Fibroblast of peridontal ligament (primary cell): Measurements from ENCODE around the gene FEZ2.

Experiments used
- DNase-seq: peaks from one replicate; pipeline ENCODE4 v3.0.0-alpha.2; 2010; ENCODE audit errors: extremely low read depth

FEZ2 gene

DNA sequence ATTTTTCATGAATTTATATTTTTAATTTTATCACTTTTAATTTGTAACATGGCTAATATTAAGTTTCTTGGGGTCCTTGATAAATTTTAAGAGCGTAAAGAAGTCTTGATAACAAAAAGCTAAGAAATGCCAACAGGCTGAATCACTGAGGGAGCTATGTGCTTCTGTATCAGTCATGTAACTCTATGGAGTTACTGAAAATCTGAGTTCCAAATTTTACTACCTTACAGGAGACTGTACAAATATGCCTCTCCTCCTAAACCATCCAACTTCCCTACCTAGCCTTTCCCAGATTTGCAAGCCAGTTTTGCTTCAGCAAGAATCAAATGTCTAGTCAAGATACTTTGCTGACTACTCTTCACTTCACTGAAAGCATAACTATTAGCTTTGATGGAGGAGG lies 35.7 kb downstream of the FEZ2 start:
- DNase-seq, result peak; percentile 73

DNA sequence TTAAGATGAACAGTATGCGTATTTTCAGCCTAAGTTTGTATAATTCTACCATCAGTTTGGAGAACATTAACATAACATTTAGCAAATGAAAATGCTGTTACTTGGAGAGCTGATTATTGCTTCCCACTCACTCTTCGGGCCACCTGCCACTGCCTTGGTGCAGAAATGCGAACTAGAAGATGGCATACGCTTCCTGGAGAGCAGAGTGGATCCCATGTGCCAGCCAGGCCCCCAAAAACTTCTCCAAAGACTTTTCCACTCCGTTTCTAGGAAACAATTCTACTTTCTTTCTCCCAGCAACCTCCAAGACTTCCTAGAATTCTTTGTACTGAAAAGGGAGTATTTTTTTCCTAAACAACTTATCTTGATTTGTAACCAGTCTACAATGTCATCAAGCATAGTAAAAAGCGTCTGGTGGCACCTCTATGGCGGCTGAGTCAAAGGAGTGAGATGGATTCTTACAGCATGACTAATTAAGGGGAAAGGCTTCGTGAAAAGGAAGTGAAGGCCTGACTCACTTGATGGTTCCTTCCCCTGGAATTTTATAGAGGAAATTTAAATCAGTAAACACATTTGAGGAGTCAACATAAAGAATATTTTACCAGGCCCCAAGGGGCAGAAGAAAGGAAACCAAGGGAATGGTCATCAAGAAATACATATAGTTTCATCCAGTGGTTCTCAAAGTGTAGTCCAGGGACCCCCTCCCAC lies 36.6 kb downstream of the FEZ2 start:
- peak; percentile 80 for DNase-seq

DNA sequence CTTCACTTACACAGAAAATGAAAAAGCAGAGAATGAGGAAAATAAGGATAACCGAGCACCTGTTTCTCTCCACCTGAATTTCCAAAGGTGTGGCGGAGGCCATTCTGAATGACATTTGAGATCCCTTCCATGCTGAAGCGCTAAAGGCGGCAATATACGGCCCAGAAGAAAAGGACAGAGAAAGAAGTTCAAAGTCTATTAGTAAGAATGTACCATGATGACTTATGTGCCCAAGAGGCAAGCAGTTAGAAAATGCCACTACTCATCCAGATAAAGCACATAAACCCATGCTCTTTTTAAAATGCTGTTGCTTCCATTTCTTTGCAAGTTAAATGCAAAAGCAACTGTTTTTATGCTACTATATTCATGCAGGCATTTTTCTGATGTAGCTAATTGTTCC lies 37.2 kb downstream of the FEZ2 start:
- no peak for DNase-seq

DNA sequence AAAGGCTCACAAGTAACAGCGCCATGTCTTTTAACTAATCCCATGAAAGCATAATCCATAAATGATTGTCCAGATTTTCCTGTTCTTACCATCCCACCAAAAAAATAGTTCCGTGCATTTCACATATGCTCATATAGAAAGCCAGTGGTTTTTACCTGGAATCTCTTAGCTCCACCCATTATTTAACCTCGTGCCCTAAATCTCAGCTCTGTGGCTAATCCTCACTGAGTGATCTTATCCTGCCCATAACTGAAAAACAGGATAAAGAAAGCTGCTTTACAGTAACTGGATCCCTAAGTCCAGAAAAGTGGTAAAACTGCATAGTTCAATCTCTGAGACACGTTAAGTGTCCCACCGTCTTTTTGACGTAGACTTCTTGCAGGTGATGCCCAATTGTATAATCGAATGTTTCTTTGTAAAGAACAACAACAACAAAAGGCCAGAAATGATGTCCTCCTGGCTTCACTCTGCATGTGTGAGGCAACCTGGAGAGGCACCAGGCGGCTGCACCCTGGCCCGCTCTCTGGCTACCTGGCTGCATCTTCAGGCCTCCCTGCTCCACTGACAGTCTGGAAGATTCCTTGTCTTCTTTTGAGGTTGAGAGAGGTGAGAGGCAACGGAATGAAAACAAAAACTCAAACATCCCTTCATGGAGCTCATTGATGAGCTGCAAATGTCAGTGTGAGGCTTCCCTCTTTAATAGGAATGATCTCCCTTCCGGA lies 38.6 kb downstream of the FEZ2 start:
- no peak for DNase-seq

DNA sequence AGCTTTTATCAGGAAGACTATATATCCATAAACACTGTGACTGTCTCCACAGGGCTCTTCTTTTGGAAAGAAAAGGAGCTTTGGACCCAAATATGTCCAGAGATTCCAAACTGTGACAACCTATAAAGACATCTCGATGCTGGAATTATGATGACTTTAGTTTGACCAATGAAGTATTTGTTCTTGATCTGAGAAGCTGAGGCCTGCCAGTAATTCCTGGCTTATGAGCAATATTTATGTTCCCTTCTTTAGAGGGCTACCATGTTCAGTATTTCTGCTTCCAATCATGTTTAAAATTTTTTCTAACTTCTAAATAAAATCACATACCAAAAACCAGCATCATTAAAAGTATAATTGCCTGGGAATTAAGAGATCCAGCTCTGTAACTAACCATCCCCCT lies 41.1 kb downstream of the FEZ2 start:
- DNase-seq, result peak; percentile 83

DNA sequence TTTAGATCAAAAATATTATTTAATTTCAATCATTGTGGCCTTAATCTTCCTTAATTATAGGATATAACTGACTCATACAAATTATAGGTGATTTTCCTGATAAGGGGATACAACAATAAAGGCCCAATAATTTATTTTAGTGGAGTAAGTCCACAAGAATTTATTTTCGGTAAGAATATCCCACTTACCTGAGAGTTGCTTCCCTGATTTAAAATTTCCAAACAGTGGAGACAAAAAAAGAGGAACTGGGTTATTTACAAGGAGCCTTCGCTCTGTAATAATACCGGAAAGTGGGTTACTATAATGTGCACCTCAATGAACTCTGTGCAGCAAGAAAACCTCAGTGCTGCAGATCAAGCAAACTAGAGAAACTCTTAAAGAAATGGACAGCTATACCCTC lies 42.2 kb downstream of the FEZ2 start:
- DNase-seq, result no peak

DNA sequence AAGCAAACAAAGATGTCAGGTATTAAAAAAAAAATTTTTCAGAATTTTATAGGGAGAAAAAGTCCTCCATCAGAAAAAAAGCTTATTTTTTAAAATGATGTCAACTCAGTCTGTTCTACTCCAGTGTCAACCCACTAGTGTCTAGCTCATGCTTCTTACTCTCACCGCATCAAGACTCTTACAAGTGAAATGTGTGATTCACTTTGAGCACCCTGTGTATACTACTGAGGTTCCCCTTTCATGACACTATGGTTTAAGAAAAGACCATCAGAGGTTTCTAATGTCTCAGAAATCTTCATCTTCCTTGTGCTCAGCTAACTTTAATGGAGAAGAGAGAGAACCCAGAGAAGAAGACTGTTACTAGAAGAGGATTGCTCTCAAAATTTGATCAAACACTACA lies 43.4 kb downstream of the FEZ2 start:
- no peak for DNase-seq

DNA sequence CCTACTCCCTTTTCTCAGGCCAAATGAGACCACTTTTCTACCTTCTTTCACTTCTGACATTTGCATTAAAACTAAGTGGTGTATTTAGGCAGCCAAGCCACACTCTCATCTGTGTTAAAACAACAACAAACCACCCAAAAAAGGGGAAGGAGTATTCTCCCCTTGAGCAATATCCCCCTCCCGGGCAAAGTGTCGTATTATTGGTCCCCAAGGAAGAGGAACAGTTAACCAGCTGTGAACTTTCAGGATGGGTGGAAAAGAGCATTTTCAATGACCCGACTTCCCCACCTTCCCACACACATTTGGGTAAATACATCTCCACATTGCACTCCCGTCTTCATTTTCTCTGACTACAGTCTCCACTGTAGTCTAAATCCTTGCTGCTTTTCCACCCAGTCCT lies 44.3 kb downstream of the FEZ2 start:
- no peak for DNase-seq

DNA sequence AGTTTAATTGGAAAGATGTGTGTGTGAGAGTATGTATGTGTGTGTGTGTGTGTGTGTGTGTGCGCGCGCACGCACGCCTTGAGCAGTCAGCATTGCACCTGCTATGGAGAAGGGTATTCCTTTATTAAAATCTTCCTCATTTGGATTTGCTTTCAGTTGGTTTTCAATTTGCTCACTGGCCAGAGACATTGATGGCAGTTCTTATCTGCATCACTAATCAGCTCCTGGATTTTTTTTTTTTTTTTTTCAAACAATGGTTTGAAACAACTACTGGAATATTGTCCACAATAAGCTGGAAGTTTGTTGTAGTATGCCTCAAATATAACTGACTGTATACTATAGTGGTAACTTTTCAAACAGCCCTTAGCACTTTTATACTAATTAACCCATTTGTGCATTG lies 48.0 kb downstream of the FEZ2 start:
- DNase-seq, result no peak

DNA sequence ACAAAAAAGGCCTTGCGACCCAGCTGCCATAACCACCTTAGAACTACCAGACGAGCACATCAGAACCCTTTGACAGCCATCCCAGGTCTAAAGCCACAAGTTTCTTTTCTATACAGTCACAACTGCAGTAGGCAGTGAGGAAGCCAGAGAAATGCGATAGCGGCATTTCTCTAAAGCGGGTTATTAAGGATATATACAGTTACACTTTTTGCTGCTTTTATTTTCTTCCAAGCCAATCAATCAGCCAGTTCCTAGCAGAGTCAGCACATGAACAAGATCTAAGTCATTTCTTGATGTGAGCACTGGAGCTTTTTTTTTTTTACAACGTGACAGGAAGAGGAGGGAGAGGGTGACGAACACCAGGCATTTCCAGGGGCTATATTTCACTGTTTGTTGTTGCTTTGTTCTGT lies 48.8 kb downstream of the FEZ2 start:
- peak; percentile 37 for DNase-seq

DNA sequence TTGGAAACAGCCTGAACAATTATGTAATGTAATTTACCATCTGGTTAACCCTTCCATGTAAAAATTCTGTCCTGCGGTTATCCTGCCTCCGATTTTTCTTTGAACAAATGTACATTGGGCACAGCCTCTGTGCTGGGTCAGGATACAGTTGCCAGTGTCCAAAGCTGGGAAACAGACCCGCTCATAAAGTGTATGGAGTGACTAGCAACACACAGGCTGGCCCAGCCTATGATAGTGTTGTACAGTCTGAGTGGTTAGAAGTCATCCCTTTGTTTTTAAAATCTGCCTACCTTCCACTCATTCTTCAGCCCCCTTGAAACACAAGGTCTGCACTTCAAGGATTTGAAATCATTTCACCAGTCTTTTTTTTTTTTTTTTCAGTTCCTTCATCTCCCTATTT lies 50.1 kb downstream of the FEZ2 start:
- no peak for DNase-seq

DNA sequence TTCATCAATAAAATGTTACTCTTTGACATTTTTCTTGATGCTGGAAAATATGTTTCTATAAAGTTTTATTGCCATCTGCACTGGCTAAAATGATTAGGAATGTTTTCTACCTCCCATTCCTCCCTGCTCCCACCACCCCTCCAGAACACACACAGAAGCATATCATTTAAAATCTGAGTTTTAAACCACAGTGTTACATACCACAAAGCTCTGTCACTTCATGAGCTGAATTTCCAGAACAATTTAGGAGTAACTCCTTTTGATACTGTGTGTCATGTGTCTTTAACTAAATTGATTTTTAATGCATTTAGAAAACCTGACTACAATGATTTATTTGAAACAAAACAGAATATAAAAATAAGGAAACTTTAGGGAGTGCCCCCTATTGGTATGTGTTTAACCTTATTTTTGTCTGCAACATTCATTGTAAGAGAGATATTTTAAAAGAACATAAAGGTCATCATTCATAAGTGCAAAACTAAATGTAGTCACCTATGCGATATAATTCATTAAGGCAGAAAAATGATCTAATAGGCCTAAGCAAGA lies 52.0 kb downstream of the FEZ2 start:
- DNase-seq, result no peak

DNA sequence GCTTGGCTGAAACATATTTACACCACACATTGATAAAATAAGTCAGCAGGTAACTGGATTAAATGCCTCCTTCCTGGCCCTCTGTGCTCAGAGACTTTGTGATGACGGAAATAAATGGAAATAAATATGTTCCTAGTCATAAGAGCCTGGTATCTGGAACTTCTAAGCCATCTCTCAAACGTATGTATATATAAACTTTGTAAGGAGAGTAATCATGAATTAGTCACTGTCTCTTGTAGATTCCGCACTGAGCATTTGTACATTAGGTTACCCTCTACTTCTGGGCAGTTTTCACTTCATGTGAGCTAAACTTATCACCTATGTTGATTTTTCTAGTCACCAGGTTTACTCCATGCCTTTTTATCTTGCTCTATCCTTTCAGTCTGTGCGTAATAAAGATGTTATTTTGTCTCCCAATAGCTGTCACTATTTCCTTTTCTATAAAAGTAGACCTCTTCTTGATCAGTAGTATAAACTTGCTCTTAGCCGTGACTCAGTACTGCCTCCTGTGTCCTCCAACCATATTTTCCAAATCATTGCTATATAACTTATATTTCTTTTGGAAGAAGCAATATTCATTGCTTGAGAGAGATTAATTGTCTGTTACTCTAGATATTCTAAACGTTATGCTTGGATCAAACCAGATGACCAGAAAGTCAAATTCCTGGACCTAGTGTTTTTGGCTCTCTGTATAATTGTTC lies 53.2 kb downstream of the FEZ2 start:
- peak; percentile 32 for DNase-seq

DNA sequence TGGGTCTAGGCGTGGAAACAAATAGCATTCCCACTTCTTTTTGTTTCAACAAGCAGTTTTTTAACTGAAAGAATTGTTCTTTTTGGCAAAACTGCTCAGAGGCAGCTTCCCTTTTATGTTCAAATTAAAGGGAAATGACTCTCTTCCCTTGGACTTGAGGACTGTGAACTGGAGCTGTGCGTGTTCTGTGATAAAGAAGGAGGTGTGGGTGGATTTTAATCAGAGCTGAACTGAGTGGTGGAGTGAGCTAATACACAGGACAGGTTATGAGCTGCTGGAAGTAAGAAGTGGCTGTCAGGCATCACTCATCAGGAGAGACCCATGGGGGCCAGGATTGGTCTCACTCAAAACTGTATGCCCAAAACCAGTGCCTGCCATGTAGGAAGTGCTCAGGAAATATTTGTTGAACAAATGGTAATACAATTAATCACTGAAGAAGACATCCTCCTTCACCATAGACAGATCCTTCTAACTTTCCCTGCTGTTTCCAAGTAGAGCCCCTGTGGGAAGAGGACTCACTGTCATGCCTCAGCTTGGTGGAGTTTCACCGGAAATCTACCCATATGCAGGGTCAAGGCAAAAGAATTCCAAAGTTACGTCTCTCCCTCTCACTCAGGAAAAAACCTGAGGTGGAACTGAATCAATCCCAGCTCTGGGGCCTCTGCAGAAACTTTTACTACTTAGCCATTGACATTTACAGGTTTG lies 55.9 kb downstream of the FEZ2 start:
- DNase-seq, result no peak

DNA sequence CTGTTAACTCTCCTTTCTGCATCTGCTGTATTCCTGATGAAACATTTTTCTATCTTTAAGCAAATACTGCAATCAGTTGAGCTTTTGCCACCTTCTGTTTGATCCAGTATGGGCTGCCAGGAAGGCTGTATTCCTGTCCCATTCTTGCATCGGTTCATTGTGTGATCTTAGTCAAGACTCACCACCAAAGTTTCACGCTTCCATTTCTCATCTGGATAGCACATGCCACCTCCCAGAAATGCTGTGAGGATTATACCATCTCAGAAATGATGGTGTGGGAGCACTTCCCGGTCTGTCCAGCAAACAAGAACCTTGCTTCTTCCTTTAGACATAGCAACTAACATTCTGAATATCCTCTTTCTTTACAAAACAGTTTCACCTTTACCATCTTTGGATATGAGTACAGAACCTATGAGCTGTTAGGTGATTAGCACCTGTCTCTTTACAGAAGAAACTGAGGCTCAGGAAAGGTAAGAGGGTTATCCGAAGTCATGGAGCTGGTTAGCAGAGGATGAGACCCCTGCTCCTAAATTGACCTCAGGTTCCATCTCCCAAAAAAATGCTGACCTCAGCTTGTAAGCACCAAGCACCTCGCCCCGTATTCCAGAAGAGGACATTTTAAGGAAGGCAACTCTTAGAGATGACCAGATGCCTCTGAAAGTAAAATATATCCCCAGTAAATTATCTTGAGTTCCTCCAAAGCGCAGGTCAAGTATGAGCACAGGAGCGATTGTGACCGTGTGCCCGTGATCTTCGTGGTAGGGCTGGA lies 56.8 kb downstream of the FEZ2 start:
- no peak for DNase-seq

DNA sequence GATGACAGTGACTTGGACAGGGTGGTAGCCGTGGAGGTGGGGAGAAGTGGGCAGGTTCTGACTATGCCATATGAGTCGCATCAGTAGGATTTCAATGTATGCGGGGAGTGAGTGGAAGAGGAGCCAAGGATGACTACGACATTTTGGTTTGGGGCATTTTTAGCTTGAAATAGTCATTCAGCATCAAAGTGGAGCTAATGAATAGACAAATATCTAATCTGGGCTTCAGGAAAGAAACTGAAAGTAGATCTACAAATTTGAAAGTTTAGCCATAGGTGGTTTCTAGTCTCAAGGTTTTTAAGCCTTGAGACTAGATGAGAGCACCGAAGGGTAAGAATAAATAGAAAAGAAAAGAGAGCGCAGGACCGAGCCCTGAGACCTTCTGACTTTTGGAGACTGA lies 58.3 kb downstream of the FEZ2 start:
- DNase-seq, result peak; percentile 44

DNA sequence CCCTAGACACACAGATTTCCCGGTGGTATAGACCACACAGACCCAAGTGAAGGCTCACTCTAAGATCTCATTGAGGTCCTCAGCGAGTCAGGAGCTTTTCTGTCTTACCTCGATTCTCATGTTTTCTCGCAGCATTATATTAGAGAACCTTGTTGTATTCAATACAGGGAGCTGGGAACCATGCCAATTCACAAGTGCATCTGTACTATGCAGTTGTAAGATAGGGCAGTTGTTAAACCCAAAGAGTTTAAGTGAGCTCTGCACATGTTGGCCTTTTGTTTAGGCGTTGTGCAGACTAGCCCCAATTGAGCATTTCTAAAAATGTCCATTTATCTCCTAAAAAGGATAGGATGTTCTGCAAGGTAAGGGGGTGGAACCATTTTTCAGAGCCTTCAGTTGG lies 59.6 kb downstream of the FEZ2 start:
- no peak for DNase-seq

DNA sequence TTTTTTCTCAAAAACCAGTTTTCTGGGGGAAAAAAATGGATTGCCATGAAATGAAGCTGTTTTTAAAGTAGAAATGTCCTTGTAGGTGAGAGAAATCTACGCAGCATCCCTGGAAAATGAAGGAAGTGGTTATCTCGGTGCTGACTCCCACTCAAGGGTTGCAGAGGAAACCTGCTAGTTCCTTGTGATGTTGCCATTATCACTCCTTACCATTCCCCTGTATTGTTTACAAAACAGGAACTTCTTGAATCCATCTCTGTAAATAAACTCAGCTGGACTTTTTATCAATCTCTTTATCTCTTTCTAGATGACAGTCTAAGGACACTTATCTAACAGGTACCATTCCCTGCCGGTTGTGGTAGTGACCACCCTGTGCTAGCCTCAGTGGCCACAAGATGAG lies 61.2 kb downstream of the FEZ2 start:
- no peak for DNase-seq

DNA sequence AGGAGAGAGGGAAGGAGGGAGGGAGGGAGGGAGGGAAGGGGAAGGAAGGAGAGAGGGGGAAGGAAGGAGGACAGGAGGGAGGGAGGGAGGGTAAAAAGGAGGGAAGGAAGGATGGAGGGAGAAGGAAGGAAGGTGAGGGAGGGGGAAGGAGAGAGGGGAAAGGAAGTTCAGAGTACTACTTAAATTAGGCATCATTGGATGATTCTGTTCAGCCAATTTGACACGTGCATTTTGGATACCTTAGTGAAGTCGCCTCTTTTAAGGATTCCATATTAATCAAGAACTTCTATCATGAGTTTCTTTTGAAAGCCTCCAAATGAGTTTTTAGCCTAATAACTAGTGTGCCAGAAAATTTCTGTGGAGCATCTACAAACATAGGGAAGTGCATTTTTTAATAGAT lies 62.9 kb downstream of the FEZ2 start:
- no peak for DNase-seq

DNA sequence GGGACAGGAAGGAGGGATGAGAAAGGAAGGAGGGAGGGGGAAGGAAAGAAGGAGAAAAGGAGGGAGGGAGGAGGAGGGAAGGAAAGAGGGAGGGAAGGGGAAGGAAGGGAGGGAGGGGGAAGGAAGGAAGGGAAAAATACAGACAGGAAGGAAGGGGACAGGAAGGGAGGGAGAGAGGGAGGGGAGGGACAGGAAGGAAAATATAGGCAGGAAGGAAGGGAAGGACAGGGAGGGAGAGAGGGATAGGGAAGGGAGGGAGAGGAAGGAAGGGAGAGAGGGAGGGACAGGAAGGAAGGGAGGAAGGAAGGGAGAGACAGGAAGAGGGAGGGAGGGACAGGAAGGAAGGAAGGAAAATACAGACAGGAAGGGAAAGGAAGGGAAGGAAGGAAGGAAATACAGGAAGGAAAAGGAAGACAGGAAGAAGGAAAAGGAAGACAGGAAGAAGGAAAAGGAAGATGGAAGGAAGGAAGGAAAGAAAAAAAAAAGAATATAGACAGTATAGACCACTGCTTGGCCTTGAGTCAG lies 63.6 kb downstream of the FEZ2 start:
- DNase-seq, result no peak

DNA sequence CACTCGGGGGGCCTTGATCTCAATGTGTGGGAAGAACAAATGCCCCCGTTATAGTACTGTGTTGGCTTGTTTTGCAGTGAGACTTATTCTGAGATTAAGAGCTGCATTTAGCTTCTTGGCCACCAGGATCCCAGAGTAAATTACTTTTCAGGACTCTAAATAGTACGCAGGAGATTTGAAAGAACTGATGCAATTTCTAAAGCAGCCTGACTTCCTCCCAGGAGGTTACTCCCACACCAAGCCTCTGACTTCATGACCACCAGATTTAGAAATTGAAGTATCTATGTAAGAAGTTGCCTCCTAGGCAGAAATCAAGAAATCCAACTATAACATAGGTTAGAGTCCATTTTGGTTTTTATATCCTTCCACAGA lies 67.0 kb downstream of the FEZ2 start:
- DNase-seq, result peak; percentile 92
